OCI-LY1 (cell line): ENCODE data around the gene BEST3.

Source experiments
- CTCF ChIP-seq: fragments of 200-600 bp; sonication (generic), shearing (Covaris generic); IDR thresholded peaks from 2 replicates; pipeline ENCODE4 v1.5.1; 2017; ENCODE audit warnings: mild to moderate bottlenecking, antibody characterized with exemption, low read length, moderate library complexity, mixed read lengths
- EZH2 ChIP-seq: fragments of 200-600 bp; sonication (generic), shearing (Covaris generic); IDR thresholded peaks from 2 replicates; pipeline ENCODE4 v1.8.0; 2017; ENCODE audit warnings: borderline replicate concordance, mixed run types, mild to moderate bottlenecking, antibody characterized with exemption, low read length, moderate library complexity, mixed read lengths

DNA sequence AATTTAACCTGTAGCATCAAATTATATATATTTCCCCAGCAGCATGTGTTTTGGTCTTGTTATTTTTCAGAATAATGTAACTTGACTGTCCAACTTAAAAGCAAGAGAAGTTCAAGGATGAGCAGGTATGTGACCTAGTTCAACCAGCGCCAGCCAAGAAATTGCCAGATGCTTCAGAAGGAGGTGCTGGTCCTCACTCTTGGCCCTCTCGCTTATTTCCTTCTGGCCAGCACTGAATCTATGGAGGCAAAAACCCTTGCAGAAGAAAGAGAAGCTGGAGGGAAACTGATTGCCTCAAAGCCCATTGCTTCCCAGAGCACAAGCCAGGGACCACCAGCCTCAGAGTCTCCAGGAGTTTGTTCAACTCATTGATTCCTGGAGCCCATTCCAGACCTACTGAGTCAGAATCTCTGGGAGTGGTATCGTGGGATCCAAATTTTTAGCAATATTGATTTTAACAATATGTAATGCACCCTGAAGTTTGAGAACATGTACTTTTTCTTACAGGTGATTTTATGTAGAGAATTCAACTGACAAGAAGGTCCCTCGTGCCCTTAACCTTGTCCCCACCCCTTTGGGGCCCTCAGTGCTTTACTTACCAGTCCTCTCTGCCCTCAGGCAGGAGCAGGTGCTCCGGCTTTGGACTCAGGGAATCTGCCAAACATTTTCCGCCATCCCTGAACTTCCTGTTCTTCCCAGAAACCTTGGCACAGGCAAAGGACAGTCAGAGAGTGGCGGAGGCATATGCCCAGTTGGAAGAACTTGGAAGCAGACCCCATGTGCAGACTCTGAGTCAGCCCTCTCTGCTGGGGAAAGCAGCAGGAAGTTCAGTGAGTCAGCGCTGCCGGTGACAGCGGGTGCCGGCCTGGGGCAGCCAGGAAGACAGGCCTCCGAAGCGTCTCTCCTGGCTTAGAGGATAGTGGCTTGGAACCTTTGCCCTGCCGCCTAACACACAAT lies 10.4 kb downstream of the BEST3 start:
- TF ChIP-seq CTCF (no peak), EZH2 (no peak)
